Activated CD4-positive, alpha-beta T cell treated with anti-CD3 and anti-CD28 coated beads, Interleukin-2, amount 50 U/mL, for 1 hour (primary cell): Measurements from ENCODE around the gene TFAP2D.

Experiments used
- DNase-seq: peaks from one replicate; pipeline ENCODE4 v3.0.0-alpha.2; 2020

TFAP2D gene

GRCh38 chr6:50721978-50722377 lies 8.7 kb downstream of the TFAP2D start:
- no peak for DNase-seq

- DNase-seq = no peak
Observed at GRCh38 chr6:50722829-50723554, 9.7 kb downstream of the TFAP2D start.

DNA sequence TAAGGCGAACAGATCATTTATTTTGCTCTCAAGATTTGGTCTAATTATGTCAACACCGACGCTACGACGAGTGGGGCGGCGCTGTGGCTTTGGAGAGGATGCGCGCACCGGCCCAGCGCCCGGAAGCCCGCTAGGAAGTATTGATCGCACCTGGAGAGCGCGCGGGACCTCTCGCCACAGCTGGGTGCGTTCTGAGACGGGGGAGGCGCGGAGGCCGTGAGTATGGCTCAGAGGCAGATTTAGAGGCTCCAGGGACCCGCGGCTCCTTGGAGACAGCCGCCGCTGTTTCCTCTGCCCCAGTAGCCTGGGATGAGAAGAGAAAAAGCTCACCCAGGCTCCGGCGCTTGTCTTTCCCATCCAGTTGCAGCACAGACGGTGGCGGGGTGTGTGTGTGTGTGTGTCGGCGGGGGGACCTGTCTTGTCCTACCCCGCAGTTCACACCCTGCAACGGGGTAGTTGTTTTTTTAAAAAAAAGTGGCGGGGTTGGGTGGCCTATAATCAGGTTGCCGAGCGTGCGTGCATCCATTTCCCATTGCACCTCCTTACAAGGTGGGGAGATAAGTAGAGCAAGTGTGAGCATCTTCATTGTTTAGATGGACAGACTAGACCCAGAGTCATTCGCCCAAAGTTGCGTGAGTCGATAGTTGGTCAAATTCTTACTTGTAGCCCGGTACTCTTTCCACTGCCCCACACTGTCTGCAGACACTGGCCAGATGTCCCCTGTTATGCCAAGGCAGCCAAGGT lies 11.2 kb downstream of the TFAP2D start:
- no peak for DNase-seq

GRCh38 chr6:50734488-50734887 lies 21.2 kb downstream of the TFAP2D start:
- no peak for DNase-seq

- no peak for DNase-seq
Observed at GRCh38 chr6:50742161-50742560, 28.8 kb downstream of the TFAP2D start.

GRCh38 chr6:50744976-50745375 lies 31.6 kb downstream of the TFAP2D start:
- no peak for DNase-seq

GRCh38 chr6:50762798-50763197 lies 49.5 kb downstream of the TFAP2D start:
- no peak for DNase-seq

- DNase-seq = no peak
Observed at GRCh38 chr6:50778696-50779095, 65.4 kb downstream of the TFAP2D start.

DNA sequence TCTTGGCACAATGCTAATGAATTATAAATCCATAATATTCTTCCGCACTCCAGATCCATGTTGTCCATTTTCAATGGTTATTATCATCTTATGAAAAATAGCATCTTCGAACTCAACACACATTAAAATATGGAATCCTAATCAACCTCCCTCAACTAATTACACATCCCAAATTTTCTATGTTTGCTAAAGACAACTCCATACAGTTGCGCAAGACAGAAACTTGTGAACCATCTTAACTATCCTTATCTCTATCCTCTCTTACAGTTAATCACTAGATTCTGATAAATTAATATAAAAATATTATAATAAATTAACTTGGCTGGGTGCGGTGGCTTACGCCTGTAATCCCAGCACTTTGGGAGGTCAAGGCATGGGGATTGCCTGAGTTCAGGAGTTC lies 67.1 kb downstream of the TFAP2D start:
- DNase-seq = no peak

- DNase-seq = no peak
Observed at GRCh38 chr6:50785921-50786320, 72.6 kb downstream of the TFAP2D start.

- DNase-seq = no peak
Observed at GRCh38 chr6:50791900-50792508, 78.7 kb downstream of the TFAP2D start.

- no peak for DNase-seq
Observed at GRCh38 chr6:50792771-50793170, 79.4 kb downstream of the TFAP2D start.

DNA sequence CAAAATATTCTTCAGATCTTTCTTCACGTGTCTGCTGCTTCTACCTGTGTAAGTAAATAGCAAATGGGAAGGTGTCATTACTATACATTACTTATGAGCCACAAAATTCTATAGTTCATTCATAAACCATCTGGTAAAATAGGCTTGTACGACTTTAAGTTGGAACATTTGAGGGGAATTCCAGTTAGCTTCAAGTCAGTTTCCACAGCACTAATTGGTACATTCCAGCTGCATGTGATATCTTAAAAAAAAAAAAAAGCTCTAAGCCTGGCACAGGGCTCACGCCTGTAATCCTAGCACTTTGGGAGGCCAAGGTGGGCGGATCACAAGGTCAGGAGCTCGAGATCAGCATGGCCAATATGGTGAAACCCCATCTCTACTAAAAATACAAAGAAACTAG lies 82.2 kb downstream of the TFAP2D start:
- DNase-seq = no peak

- no peak for DNase-seq
Observed at GRCh38 chr6:50804283-50804682, 91.0 kb downstream of the TFAP2D start.

GRCh38 chr6:50807035-50807434 lies 93.7 kb downstream of the TFAP2D start:
- DNase-seq = no peak

- no peak for DNase-seq
Observed at GRCh38 chr6:50815436-50816114, 102.2 kb downstream of the TFAP2D start.

DNA sequence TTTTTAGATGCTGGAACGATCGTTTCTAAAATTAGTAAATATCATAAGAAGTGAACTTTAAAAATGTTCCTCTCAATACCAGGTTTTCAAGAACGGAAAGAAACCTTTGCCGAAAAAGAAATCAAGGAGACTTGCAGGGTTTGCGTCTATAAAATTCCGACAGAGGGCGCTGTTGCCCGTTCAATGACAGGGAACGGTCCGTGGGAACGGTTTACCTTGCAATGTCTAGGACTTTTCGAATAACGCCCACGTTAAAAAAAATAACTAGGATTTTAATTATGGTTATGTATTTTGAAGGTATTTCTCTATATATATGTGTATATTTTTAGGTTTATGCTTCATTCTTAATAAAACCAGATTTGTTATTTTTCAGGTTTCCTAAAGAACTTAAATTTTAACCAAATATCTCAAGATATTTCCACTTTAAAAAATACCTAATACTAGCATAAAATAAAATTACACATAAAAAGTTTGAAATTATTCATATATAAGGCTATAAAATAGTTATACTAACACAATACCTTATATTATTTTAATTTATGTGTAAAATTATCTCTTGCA lies 102.9 kb downstream of the TFAP2D start:
- DNase-seq = peak; percentile 36

GRCh38 chr6:50816947-50817645 lies 103.8 kb downstream of the TFAP2D start:
- no peak for DNase-seq

GRCh38 chr6:50817646-50817950 lies 104.3 kb downstream of the TFAP2D start:
- DNase-seq = no peak

- DNase-seq = no peak
Observed at GRCh38 chr6:50818020-50818419, 104.7 kb downstream of the TFAP2D start.

DNA sequence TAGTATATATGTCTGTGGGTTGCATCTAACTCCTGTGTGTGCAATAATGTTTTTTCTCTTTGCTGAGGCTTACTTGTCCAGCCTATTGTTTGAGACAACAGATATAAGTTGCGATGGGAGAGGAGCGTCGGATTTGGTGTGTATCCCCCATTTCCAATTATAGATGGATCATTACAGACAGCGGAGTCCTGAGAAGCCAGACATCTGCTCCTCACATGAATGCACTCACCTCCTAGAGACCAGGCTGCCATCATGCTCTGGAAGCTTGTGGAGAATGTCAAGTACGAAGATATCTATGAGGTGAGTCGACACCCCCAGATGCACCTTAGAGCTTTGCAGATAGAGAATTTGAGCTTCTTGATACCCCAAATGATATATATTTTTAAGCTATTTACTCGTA lies 105.3 kb downstream of the TFAP2D start, which contains the start of gene TFAP2B:
TSS of gene TFAP2B (plus strand) at position 199 of the 400 bp plus-strand sequence. CDS start at position 220, 21 bp downstream.
- no peak for DNase-seq

- DNase-seq = no peak
Observed at GRCh38 chr6:50819466-50819903, 106.2 kb downstream of the TFAP2D start.
